SK-N-MC (cell line): ENCODE results near the gene SORBS2.

Source experiments
- DNase-seq: peaks from one replicate; pipeline ENCODE4 v3.0.0-alpha.2; 2011; ENCODE audit warnings: low read depth, low spot score
- H3K27ac ChIP-seq: fragments of 200-600 bp; sonication (generic); 2 replicates; pipeline ENCODE4 v1.5.1; 2016; ENCODE audit warnings: mixed run types
- H3K36me3 ChIP-seq: fragments of 200-600 bp; sonication (generic); 2 replicates; pipeline ENCODE4 v1.6.1; 2017; ENCODE audit warnings: antibody characterized with exemption, low read length, mixed read lengths; ENCODE audit not compliant: insufficient read depth
- H3K4me3 ChIP-seq: fragments of 200-600 bp; sonication (generic); 2 replicates; pipeline ENCODE4 v1.5.1; 2016
- H3K9ac ChIP-seq: fragments of 200-600 bp; sonication (generic); 2 replicates; pipeline ENCODE4 v1.8.0; 2017; ENCODE audit warnings: mixed run types, mixed read lengths; ENCODE audit not compliant: insufficient read length
- H3K9me3 ChIP-seq: fragments of 200-600 bp; sonication (generic); 2 replicates; pipeline ENCODE4 v1.6.1; 2017; ENCODE audit warnings: low read depth, mild to moderate bottlenecking, antibody characterized with exemption, low read length, moderate library complexity, mixed read lengths
- EZH2 ChIP-seq: fragments of 200-600 bp; sonication (generic); IDR thresholded peaks from one replicate; pipeline ENCODE4 v1.6.1; 2017; ENCODE audit warnings: antibody characterized with exemption
- FOXP2 ChIP-seq: optimal IDR thresholded peaks from 2 replicates; pipeline ENCODE3; 2011; ENCODE audit warnings: mild to moderate bottlenecking, moderate library complexity; ENCODE audit not compliant: insufficient read depth; ENCODE audit errors: extremely low read length, control extremely low read depth
- POLR2AphosphoS5 ChIP-seq: IDR thresholded peaks from 2 replicates; pipeline ENCODE4 v1.6.1; 2012; ENCODE audit warnings: mild to moderate bottlenecking, low read depth, low read length, borderline replicate concordance

The SORBS2 gene

GRCh38 chr4:185666156-185666555 is 145.8 kb downstream of the SORBS2 start:
- TF ChIP-seq FOXP2 (no peak), EZH2 (no peak), POLR2AphosphoS5 (no peak)
- no peak overlapping the region for H3K4me3 ChIP-seq

GRCh38 chr4:185665655-185666054 is 146.3 kb downstream of the SORBS2 start:
- Histone ChIP-seq H3K4me3 (no peak overlapping the region), H3K36me3 (no peaks in the 10 kb centered on the region), H3K27ac (no peak overlapping the region), H3K9ac (no peak overlapping the region), H3K9me3 (no peaks in the 10 kb centered on the region)
- TF ChIP-seq FOXP2: no peak
- no peak for TF ChIP-seq EZH2
- TF ChIP-seq POLR2AphosphoS5: no peak
- DNase-seq: no peak

More at GRCh38 chr4:185666156-185666555, 145.8 kb downstream of the SORBS2 start:
- no peak overlapping the region for H3K27ac ChIP-seq
- no peaks in the 10 kb centered on the region for H3K9me3 ChIP-seq
- no peak overlapping the region for H3K9ac ChIP-seq
- no peaks in the 10 kb centered on the region for H3K36me3 ChIP-seq
- no peak for DNase-seq

GRCh38 chr4:185664481-185664880 is 147.5 kb downstream of the SORBS2 start:
- Histone ChIP-seq H3K36me3 (no peaks in the 10 kb centered on the region), H3K9me3 (no peaks in the 10 kb centered on the region), H3K9ac (no peak overlapping the region), H3K4me3 (no peak overlapping the region), H3K27ac (no peak overlapping the region)
- TF ChIP-seq POLR2AphosphoS5: no peak
- no peak for TF ChIP-seq EZH2
- no peak for TF ChIP-seq FOXP2
- DNase-seq: no peak

GRCh38 chr4:185662030-185662778 is 149.8 kb downstream of the SORBS2 start:
- Histone ChIP-seq H3K9me3 (no peaks in the 10 kb centered on the region), H3K27ac (no peak overlapping the region)

GRCh38 chr4:185660340-185660739 is 151.7 kb downstream of the SORBS2 start:
- Histone ChIP-seq H3K9ac (no peak overlapping the region), H3K4me3 (no peak overlapping the region), H3K27ac (no peak overlapping the region), H3K36me3 (no peaks in the 10 kb centered on the region), H3K9me3 (no peaks in the 10 kb centered on the region)
- no peak for DNase-seq
- TF ChIP-seq EZH2 (no peak), POLR2AphosphoS5 (no peak), FOXP2 (no peak)

More at GRCh38 chr4:185662030-185662778, 149.8 kb downstream of the SORBS2 start:
- Histone ChIP-seq H3K36me3 (no peaks in the 10 kb centered on the region), H3K4me3 (no peak overlapping the region), H3K9ac (no peak overlapping the region)
- no peak for DNase-seq
- TF ChIP-seq POLR2AphosphoS5 (no peak), FOXP2 (no peak), EZH2 (no peak)

- H3K27ac ChIP-seq: no peak overlapping the region
- no peak overlapping the region for H3K9ac ChIP-seq
- no peaks in the 10 kb centered on the region for H3K9me3 ChIP-seq
- H3K36me3 ChIP-seq: no peaks in the 10 kb centered on the region
- DNase-seq: no peak
- no peak overlapping the region for H3K4me3 ChIP-seq
- TF ChIP-seq POLR2AphosphoS5 (no peak), EZH2 (no peak), FOXP2 (no peak)
Measured at GRCh38 chr4:185657699-185658098, 154.3 kb downstream of the SORBS2 start.

- Histone ChIP-seq H3K9ac (no peak overlapping the region), H3K36me3 (no peaks in the 10 kb centered on the region), H3K9me3 (no peaks in the 10 kb centered on the region), H3K4me3 (no peak overlapping the region), H3K27ac (no peak overlapping the region)
- TF ChIP-seq EZH2 (no peak), POLR2AphosphoS5 (no peak), FOXP2 (no peak)
- no peak for DNase-seq
Measured at GRCh38 chr4:185657183-185657582, 154.8 kb downstream of the SORBS2 start.

- TF ChIP-seq FOXP2 (no peak), POLR2AphosphoS5 (no peak), EZH2 (no peak)
- H3K9me3 ChIP-seq: no peaks in the 10 kb centered on the region
- H3K9ac ChIP-seq: no peak overlapping the region
- H3K27ac ChIP-seq: no peak overlapping the region
- no peak for DNase-seq
- H3K36me3 ChIP-seq: no peaks in the 10 kb centered on the region
- H3K4me3 ChIP-seq: no peak overlapping the region
Measured at GRCh38 chr4:185656467-185656931, 155.5 kb downstream of the SORBS2 start.
